ENCODE results near the gene IFRD1. TPM values are rescaled to one million over a fixed set of nuclear protein-coding genes. Genes with fewer than 3 reads are reported as not detected.

The IFRD1 gene
- total RNA-seq, 2 donors from 2014 or later: 54.3 to 57.6 TPM

DNA sequence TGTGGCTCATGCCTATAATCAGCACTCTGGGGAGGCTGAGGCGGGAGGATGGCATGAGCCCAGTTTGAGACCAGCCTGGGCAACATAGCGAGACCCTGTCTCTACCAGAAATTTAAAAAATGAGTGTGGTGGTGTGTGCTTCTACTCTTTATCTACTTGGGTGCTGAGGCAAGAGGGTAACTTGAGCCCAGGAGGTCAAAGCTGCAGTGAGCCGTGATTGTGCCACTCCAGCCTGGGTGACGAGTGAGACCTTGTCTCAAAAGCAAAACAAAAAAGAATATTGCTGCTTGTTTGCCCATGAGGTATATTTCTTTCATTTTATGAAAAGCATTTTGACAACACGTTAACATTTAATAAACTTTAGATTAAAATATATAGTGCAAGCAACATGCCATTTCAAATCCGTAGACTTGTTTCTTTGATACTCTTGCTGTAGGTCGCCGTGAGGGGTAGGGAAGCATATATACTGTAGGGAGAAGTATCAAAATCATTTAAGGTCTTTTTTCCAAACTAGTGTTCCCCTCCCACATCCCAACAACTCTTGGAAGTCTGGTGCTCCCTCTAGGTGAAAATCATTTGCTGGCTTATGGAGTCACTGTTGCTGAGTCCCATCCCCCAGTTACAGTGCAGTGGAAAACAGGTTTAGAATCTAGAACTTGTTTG lies 26.3 kb downstream of the IFRD1 start:
- Histone ChIP-seq H3K27me3 (ENCODE audit: control insufficient read depth, insufficient read depth, low read length, poor library complexity, severe bottlenecking) (no peaks in the 10 kb centered on the region), H3K9ac (ENCODE audit: extremely low read depth, low read length, poor library complexity, severe bottlenecking) (no peak overlapping the region), H3K4me3 (ENCODE audit: low read length) (no peak overlapping the region), H3K36me3 (ENCODE audit: control insufficient read depth, insufficient read depth, low read length) (peaks cover 58% of the 10 kb centered on the region), H3K27ac (ENCODE audit: low read depth, low read length) (no peak overlapping the region), H3K4me1 (ENCODE audit: control insufficient read depth, insufficient read depth, low read length) (no peaks in the 10 kb centered on the region), H3K9me3 (ENCODE audit: control insufficient read depth, low read length) (no peaks in the 10 kb centered on the region)
- Mint-ChIP-seq H3K27me3 (ENCODE audit: insufficient read depth) (no peaks in the 10 kb centered on the region), H3K4me3 (no peak overlapping the region), H3K27ac (no peak overlapping the region), H3K4me1 (no peaks in the 10 kb centered on the region), H3K9me3 (no peaks in the 10 kb centered on the region), H3K36me3 (ENCODE audit: low read depth) (peaks cover 39% of the 10 kb centered on the region)
- TF ChIP-seq, protein P1, sequence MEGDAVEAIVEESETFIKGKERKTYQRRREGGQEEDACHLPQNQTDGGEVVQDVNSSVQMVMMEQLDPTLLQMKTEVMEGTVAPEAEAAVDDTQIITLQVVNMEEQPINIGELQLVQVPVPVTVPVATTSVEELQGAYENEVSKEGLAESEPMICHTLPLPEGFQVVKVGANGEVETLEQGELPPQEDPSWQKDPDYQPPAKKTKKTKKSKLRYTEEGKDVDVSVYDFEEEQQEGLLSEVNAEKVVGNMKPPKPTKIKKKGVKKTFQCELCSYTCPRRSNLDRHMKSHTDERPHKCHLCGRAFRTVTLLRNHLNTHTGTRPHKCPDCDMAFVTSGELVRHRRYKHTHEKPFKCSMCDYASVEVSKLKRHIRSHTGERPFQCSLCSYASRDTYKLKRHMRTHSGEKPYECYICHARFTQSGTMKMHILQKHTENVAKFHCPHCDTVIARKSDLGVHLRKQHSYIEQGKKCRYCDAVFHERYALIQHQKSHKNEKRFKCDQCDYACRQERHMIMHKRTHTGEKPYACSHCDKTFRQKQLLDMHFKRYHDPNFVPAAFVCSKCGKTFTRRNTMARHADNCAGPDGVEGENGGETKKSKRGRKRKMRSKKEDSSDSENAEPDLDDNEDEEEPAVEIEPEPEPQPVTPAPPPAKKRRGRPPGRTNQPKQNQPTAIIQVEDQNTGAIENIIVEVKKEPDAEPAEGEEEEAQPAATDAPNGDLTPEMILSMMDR (conservative IDR thresholded peaks at IDR 0.05): no peak
- DNase-seq: no peak
- 96 to 97% methylated on average over 4 to 8 of the region's 8 CpGs for WGBS, 2 experiments (ENCODE audit: insufficient coverage in 1 of 2, insufficient read length in 1 of 2)

DNA sequence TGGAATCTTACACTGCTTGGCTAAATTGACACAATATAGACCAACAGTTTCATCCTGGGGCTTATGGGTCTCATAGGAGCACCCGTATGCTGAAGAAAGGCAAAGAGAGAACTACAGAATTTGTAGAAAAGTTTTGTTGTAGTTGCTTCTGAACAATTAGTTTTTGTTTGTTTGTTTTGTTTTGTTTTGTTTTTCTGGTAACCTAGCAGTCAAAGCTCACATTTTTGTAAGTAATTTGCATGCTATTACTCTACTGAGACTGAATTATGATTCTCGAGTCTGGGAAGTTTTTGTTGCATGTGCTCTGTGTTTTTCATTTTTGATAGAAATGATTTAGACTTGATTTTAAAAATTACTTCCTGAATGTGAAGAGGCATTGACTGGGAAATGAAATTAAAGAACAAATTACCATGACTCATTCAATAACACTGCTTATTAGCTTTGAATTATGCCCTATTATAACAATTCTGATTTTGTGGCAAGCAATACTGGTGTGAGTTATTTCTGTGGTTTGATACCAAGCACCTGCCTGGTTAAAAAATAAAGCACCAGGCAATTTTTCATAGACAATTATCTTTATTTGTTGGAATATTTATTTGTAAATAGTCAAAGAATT lies 31.0 kb downstream of the IFRD1 start:
- TF ChIP-seq, protein P1 (conservative IDR thresholded peaks at IDR 0.05): no peak
- H3K27me3 Mint-ChIP-seq (ENCODE audit: insufficient read depth): no peaks in the 10 kb centered on the region
- Histone ChIP-seq H3K36me3 (ENCODE audit: control insufficient read depth, insufficient read depth, low read length) (peaks cover 13% of the 10 kb centered on the region), H3K27me3 (ENCODE audit: control insufficient read depth, insufficient read depth, low read length, poor library complexity, severe bottlenecking) (no peaks in the 10 kb centered on the region), H3K9me3 (ENCODE audit: control insufficient read depth, low read length) (no peaks in the 10 kb centered on the region), H3K27ac (ENCODE audit: low read depth, low read length) (no peak overlapping the region), H3K9ac (ENCODE audit: extremely low read depth, low read length, poor library complexity, severe bottlenecking) (no peak overlapping the region), H3K4me1 (ENCODE audit: control insufficient read depth, insufficient read depth, low read length) (no peaks in the 10 kb centered on the region), H3K4me3 (ENCODE audit: low read length) (no peak overlapping the region)
- H3K4me1 Mint-ChIP-seq: peaks cover 10% of the 10 kb centered on the region
- no peak overlapping the region for H3K4me3 Mint-ChIP-seq
- H3K27ac Mint-ChIP-seq: no peak overlapping the region
- peaks cover 8% of the 10 kb centered on the region for H3K36me3 Mint-ChIP-seq (ENCODE audit: low read depth)
- 98 to 100% methylated on average over 1 to 2 of the region's 2 CpGs for WGBS, 2 experiments (ENCODE audit: insufficient coverage in 1 of 2, insufficient read length in 1 of 2)
- DNase-seq: no peak
- H3K9me3 Mint-ChIP-seq: no peaks in the 10 kb centered on the region

DNA sequence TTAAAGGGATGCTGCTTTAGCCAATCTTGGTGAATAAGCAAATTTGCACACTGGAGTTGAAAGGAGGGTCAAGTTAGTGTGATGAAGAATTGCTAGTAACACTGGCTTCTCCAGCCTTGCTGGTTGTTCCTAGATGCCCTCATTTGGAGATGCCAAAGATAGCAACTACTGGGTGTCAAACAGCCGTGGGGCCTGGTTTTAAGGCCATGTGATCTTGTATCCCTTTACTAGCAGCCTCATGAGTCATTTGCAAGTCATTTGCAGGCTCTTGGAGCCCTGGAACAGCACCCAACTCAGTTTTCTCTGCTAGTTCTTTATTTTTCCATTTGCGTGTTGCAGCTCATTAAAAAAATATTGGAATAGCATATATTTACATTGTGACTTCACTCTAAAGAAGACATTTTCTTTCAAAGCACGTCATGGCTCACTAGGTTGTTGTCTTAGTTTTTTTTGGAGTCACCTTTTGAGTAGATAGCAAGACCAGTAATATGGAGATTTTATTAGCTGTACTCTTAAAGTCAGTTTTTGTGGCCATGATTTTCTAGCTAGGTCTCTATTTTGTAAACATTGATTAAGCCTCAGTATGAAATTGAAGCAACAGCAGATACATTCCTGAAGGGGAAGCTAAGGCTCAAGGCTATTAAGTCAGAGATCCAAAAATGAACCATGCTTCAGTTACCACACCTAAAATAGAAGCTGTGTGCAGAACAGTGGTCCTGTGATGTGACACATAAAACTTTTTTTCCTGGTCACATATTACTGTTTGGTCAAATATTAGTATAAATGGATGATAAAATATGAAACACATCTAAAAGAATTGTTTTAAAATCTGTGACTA lies 31.8 kb downstream of the IFRD1 start:
- Histone ChIP-seq H3K9ac (ENCODE audit: extremely low read depth, low read length, poor library complexity, severe bottlenecking) (no peak overlapping the region), H3K4me1 (ENCODE audit: control insufficient read depth, insufficient read depth, low read length) (no peaks in the 10 kb centered on the region), H3K4me3 (ENCODE audit: low read length) (no peak overlapping the region), H3K9me3 (ENCODE audit: control insufficient read depth, low read length) (no peaks in the 10 kb centered on the region), H3K27ac (ENCODE audit: low read depth, low read length) (no peak overlapping the region), H3K36me3 (ENCODE audit: control insufficient read depth, insufficient read depth, low read length) (peaks cover 6% of the 10 kb centered on the region), H3K27me3 (ENCODE audit: control insufficient read depth, insufficient read depth, low read length, poor library complexity, severe bottlenecking) (no peaks in the 10 kb centered on the region)
- WGBS, 2 experiments (ENCODE audit: insufficient coverage in 1 of 2, insufficient read length in 1 of 2): 76 to 77% methylated on average over 2 to 3 of the region's 3 CpGs
- TF ChIP-seq, protein P1 (conservative IDR thresholded peaks at IDR 0.05): no peak
- Mint-ChIP-seq H3K4me3 (no peak overlapping the region), H3K36me3 (ENCODE audit: low read depth) (peaks cover 2% of the 10 kb centered on the region), H3K27me3 (ENCODE audit: insufficient read depth) (no peaks in the 10 kb centered on the region), H3K9me3 (no peaks in the 10 kb centered on the region), H3K27ac (no peak overlapping the region), H3K4me1 (peaks cover 10% of the 10 kb centered on the region)
- peak; percentile 73 for DNase-seq

All from endodermal cell (in vitro differentiated cells).